ENCODE results near the gene KRTAP12-1. TPM values are rescaled to one million over a fixed set of nuclear protein-coding genes. Genes with fewer than 3 reads are reported as not detected.
A peak's percentile ranks its signal among the peaks of the same experiment; 100 is the strongest.

The KRTAP12-1 gene
- total and polyA plus RNA-seq, 2 of the 8 experiments (the other 6 are each of a cell fraction or from before 2014, with no cell fraction given), result 0.50 to 0.73 TPM

DNA sequence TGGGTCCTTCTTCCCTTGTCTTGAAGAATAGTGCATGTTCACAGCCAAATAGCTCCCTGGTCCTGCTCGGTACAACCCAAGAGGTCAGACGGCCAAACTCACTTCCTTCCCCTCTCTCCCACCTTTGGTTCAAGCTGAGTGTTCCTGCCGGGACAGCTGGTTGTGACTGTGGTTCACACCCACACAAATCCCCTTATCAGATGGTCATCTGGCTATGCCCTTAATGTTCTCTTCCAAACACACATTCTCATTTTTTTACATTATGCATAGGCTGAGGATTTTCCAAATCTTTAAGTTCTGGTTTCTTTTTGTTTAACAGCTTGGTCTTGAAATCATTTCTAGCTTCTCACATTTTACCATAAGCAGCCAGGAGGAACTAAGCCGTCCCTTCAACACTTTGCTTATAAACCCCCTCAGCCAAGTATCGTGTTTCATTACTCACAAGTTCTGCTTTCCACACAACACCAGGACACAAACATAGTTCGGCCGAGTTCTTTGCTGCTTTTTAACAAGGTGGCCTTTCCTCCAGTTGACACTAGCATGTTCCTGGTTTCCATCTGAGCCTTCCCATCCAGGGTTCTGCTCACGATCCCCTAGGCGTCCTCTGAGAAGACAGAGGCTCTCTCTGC, 49.1 kb upstream of the KRTAP12-1 start:
- H3K4me1 ChIP-seq (replicated peaks in 1 of 4; ENCODE audit: control insufficient read depth in 3 of 4, insufficient read depth in 4 of 4, low read length in 3 of 4), result no peaks in the 10 kb centered on the region
- no peaks in the 10 kb centered on the region for H3K79me1 ChIP-seq (ENCODE audit: low read depth, low read length)
- CTCF ChIA-PET (ENCODE audit: partially characterized antibody), result interaction anchor here (0.5 to 1.7 kb wide), 12 partner anchors 9 to 240 kb away, joined by 3 to 5 read pairs (median 3); partner anchors contain the start of gene KRTAP10-12
- H3K4me2 ChIP-seq (ENCODE audit: insufficient read depth in 1 of 2, low read depth in 2 of 2, low read length in 2 of 2), result no peak overlapping the region
- no peak overlapping the region for H3K4ac ChIP-seq (replicated peaks; ENCODE audit: insufficient read length, low read depth, low read length)
- H2BK15ac ChIP-seq (ENCODE audit: low read length), result peak overlapping the region; percentile 92; the same call in 1 of the 2 replicates
- no peaks in the 10 kb centered on the region for H3K23me2 ChIP-seq (ENCODE audit: low read depth, low read length)
- no peak overlapping the region for H3K4me3 ChIP-seq (ENCODE audit: extremely low read depth in 1 of 4, insufficient read depth in 2 of 4, low read depth in 3 of 4, low read length in 4 of 4)
- no peak overlapping the region for H4K5ac ChIP-seq (ENCODE audit: insufficient read length, low read depth, low read length)
- no peak overlapping the region for H2BK5ac ChIP-seq (ENCODE audit: low read depth, low read length)
- no peaks in the 10 kb centered on the region; a peak in 1 of 7 replicates for H3K27me3 ChIP-seq (replicated peaks in 1 of 4; ENCODE audit: control insufficient read depth in 3 of 4, extremely low read depth in 1 of 4, insufficient read depth in 3 of 4, low read length in 3 of 4)
- H2BK20ac ChIP-seq (ENCODE audit: low read length), result peak overlapping the region; percentile 48; the same call in 1 of the 2 replicates
- H4K91ac ChIP-seq (replicated peaks; ENCODE audit: insufficient read length, low read length), result no peak overlapping the region
- H2AK5ac ChIP-seq (ENCODE audit: low read depth, low read length), result no peak overlapping the region
- no peak overlapping the region for H3K27ac ChIP-seq (ENCODE audit: low read depth, low read length)
- POLR2A ChIA-PET (ENCODE audit: partially characterized antibody), result no interaction called here
- 91% methylated on average over 9 of the region's 9 CpGs; no CpG with 5 or more reads in 1 of the 2 experiments for WGBS, 2 experiments (ENCODE audit: extremely low coverage in 1 of 2, insufficient coverage in 1 of 2, insufficient read length in 1 of 2, insufficient replicate concordance in 2 of 2, low coverage in 1 of 2, low lambda C conversion rate in 2 of 2, missing lambda C conversion rate in 1 of 2)
- no peak overlapping the region for H3K23ac ChIP-seq (ENCODE audit: insufficient read length)
- no peaks in the 10 kb centered on the region for H3K36me3 ChIP-seq (ENCODE audit: control insufficient read depth in 2 of 4, insufficient read depth in 4 of 4, low read length in 3 of 4)
- H2BK12ac ChIP-seq (ENCODE audit: low read depth, low read length), result no peak overlapping the region; the same call in 1 of the 2 replicates
- peak in 1 of 2 experiments; percentile 24 for DNase-seq (ENCODE audit: low read depth in 1 of 2, low spot score in 2 of 2)
- no peak overlapping the region for H4K8ac ChIP-seq (ENCODE audit: extremely low read depth, insufficient read depth, low read length)
- no peak overlapping the region for H3K9ac ChIP-seq (replicated peaks in 1 of 4; ENCODE audit: extremely low read depth in 1 of 4, low read depth in 3 of 4, low read length in 3 of 4)
- H2AFZ ChIP-seq (ENCODE audit: low read length), result no peak overlapping the region
- no peak overlapping the region for H3K14ac ChIP-seq (ENCODE audit: insufficient read length)
- no peaks in the 10 kb centered on the region for H3K79me2 ChIP-seq (ENCODE audit: control insufficient read depth in 1 of 2, insufficient read depth in 2 of 2, low read length in 2 of 2)
- peaks cover 4 to 17% of the 10 kb centered on the region in 2 experiments; a peak in 2 of 4 replicates for H3K9me3 ChIP-seq (ENCODE audit: insufficient read depth in 2 of 2, low read depth in 1 of 2, low read length in 1 of 2)
- H3K18ac ChIP-seq (ENCODE audit: extremely low read depth, low read length), result no peak overlapping the region
- H2BK120ac ChIP-seq (replicated peaks; ENCODE audit: low read depth, low read length), result no peak overlapping the region
- no peak for FAIRE-seq
- H3K56ac ChIP-seq (replicated peaks; ENCODE audit: insufficient read length, low read depth, low read length), result no peak overlapping the region
- H4K20me1 ChIP-seq (replicated peaks in 1 of 2; ENCODE audit: control insufficient read depth in 1 of 2, insufficient read depth in 2 of 2, low read length in 2 of 2), result no peaks in the 10 kb centered on the region
- TF ChIP-seq RFX5 (IDR thresholded peaks at IDR 0.05; ENCODE audit: borderline replicate concordance, low read depth, low read length), result no peak
- no peak for TF ChIP-seq JUND (IDR thresholded peaks at IDR 0.05; ENCODE audit: low read length)
- TF ChIP-seq, protein P1, sequence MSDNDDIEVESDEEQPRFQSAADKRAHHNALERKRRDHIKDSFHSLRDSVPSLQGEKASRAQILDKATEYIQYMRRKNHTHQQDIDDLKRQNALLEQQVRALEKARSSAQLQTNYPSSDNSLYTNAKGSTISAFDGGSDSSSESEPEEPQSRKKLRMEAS (IDR thresholded peaks at IDR 0.05), result no peak
- TF ChIP-seq NRF1 (IDR thresholded peaks at IDR 0.05; ENCODE audit: low read depth, low read length), result no peak
- no peak for TF ChIP-seq CEBPB (IDR thresholded peaks at IDR 0.05; ENCODE audit: low read depth, low read length)
- no peak for TF ChIP-seq SP2 (IDR thresholded peaks at IDR 0.05; ENCODE audit: low read length)
- no peak for TF ChIP-seq JUN (IDR thresholded peaks at IDR 0.05; ENCODE audit: low read depth, low read length)
- TF ChIP-seq, protein P2, sequence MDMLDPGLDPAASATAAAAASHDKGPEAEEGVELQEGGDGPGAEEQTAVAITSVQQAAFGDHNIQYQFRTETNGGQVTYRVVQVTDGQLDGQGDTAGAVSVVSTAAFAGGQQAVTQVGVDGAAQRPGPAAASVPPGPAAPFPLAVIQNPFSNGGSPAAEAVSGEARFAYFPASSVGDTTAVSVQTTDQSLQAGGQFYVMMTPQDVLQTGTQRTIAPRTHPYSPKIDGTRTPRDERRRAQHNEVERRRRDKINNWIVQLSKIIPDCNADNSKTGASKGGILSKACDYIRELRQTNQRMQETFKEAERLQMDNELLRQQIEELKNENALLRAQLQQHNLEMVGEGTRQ (IDR thresholded peaks at IDR 0.05; ENCODE audit: low read length), result no peak
- no peak for TF ChIP-seq KDM5A (IDR thresholded peaks at IDR 0.05; ENCODE audit: low read length)
- TF ChIP-seq, protein P3, sequence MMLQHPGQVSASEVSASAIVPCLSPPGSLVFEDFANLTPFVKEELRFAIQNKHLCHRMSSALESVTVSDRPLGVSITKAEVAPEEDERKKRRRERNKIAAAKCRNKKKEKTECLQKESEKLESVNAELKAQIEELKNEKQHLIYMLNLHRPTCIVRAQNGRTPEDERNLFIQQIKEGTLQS (IDR thresholded peaks at IDR 0.05; ENCODE audit: insufficient read depth, low read depth, low read length), result no peak
- TF ChIP-seq TEAD4 (IDR thresholded peaks at IDR 0.05; ENCODE audit: low read depth, low read length), result no peak
- TF ChIP-seq MAFK (IDR thresholded peaks at IDR 0.05; ENCODE audit: low read depth, low read length), result no peak

All from H1 (cell line).